Skeletal muscle tissue (tissue), 4 donors: ENCODE data around the gene ITSN1. TPM values are rescaled to one million over a fixed set of nuclear protein-coding genes. Genes with fewer than 3 reads are reported as not detected.
"Not testable (repeated sequence)": the region's sequence is repeated elsewhere in the genome, so short reads cannot be mapped to it uniquely, and the experiment has no call there.

ENCODE experiments used
- H3K27ac ChIP-seq: one replicate; pipeline ENCODE4 v1.7.0; 2013; ENCODE audit warnings: mild to moderate bottlenecking, low read depth, low read length, inconsistent platforms
- H3K27me3 ChIP-seq, 3 donors: one replicate each; pipeline ENCODE4 v1.7.0; 2013; ENCODE audit warnings: low read length in 3 of 3; ENCODE audit not compliant: control insufficient read depth in 3 of 3, insufficient read depth in 3 of 3
- H3K36me3 ChIP-seq, 3 donors: one replicate each; pipeline ENCODE4 v1.7.0; 2013; ENCODE audit warnings: low read length in 3 of 3; ENCODE audit not compliant: control insufficient read depth in 3 of 3, insufficient read depth in 3 of 3
- H3K4me1 ChIP-seq, 3 donors: one replicate each; pipeline ENCODE4 v1.7.0; 2013; ENCODE audit warnings: low read length in 3 of 3, mild to moderate bottlenecking in 3 of 3; ENCODE audit not compliant: control insufficient read depth in 3 of 3, insufficient read depth in 3 of 3
- H3K4me3 ChIP-seq, 3 donors: one replicate each; pipeline ENCODE4 v1.7.0; 2013; ENCODE audit warnings: low read length in 3 of 3
- H3K9ac ChIP-seq, 3 donors: one replicate each; pipeline ENCODE4 v1.7.0; 2013; ENCODE audit warnings: low read length in 3 of 3, mild to moderate bottlenecking in 3 of 3, moderate library complexity in 2 of 3, low read depth in 1 of 3
- H3K9me3 ChIP-seq, 3 donors: one replicate each; pipeline ENCODE4 v1.7.0; 2013; ENCODE audit warnings: low read length in 3 of 3; ENCODE audit not compliant: control insufficient read depth in 3 of 3
- total RNA-seq: library from RNA; depleted of rRNA; stranded (reverse); fragments of >200 nt; gene quantifications from one replicate; pipeline ENCODE4 v1.2.3, GENCODE V29; 2014
- donor health status: Osteomylitis.

The ITSN1 gene
- total RNA-seq, 1 donor from 2014 or later: 21.4 TPM

- Histone ChIP-seq H3K4me3 (no peak overlapping the region), H3K36me3 (peaks cover 5 to 20% (median 16%) of the 10 kb centered on the region in 3 donors), H3K27me3 (no peaks in the 10 kb centered on the region), H3K27ac (no peak overlapping the region), H3K9ac (no peak overlapping the region), H3K4me1 (peaks cover 4 to 9% (median 7%) of the 10 kb centered on the region in 3 donors), H3K9me3 (no peaks in the 10 kb centered on the region)
These were observed 129.7 kb downstream of the ITSN1 start for GRCh38 chr21:33771976-33772375.

- Histone ChIP-seq H3K4me1 (peaks cover 4 to 9% (median 7%) of the 10 kb centered on the region in 3 donors), H3K27ac (peak overlapping the region; percentile 25), H3K27me3 (no peaks in the 10 kb centered on the region), H3K4me3 (no peak overlapping the region), H3K9ac (no peak overlapping the region), H3K36me3 (peaks cover 5 to 20% (median 16%) of the 10 kb centered on the region in 3 donors), H3K9me3 (no peaks in the 10 kb centered on the region)
These were observed 132.2 kb downstream of the ITSN1 start for GRCh38 chr21:33774551-33774950.

GRCh38 chr21:33775100-33775828 is 133.0 kb downstream of the ITSN1 start:
- H3K4me3 ChIP-seq: no peak overlapping the region
- no peaks in the 10 kb centered on the region for H3K27me3 ChIP-seq
- H3K9ac ChIP-seq: no peak overlapping the region
- H3K9me3 ChIP-seq: no peaks in the 10 kb centered on the region
- H3K4me1 ChIP-seq: peaks cover 4 to 9% (median 7%) of the 10 kb centered on the region in 3 donors
- H3K27ac ChIP-seq: peak overlapping the region; percentile 25
- H3K36me3 ChIP-seq: peaks cover 5 to 18% (median 15%) of the 10 kb centered on the region in 3 donors

- H3K36me3 ChIP-seq: no peaks in the 10 kb centered on the region
These were observed 138.3 kb downstream of the ITSN1 start for GRCh38 chr21:33780631-33781030.

DNA sequence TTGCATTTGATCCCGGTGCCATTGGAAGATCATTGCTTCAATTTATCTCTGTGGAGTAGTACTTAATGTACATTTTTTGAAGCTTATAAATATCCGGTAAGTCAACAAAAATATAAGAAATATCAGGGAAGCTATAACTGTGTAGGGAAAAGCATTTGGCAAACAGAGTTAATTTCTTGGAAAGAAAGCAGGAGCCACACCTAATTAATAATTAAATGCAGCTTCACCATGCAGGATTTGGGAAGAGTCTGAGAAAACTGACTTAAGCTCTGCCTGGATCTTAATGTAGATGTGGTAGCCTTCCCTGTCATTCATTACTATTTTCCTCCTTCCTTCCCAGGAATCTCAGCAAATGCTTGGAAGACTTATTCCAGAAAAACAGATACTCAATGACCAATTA is 138.8 kb downstream of the ITSN1 start:
- Histone ChIP-seq H3K27me3 (no peaks in the 10 kb centered on the region), H3K27ac (no peak overlapping the region), H3K36me3 (no peaks in the 10 kb centered on the region), H3K9ac (no peak overlapping the region), H3K9me3 (no peaks in the 10 kb centered on the region), H3K4me1 (no peaks in the 10 kb centered on the region), H3K4me3 (no peak overlapping the region)

More at GRCh38 chr21:33780631-33781030, 138.3 kb downstream of the ITSN1 start:
- Histone ChIP-seq H3K4me3 (no peak overlapping the region), H3K27me3 (no peaks in the 10 kb centered on the region), H3K9me3 (no peaks in the 10 kb centered on the region), H3K9ac (no peak overlapping the region), H3K27ac (no peak overlapping the region), H3K4me1 (peaks cover 0 to 3% (median 0%) of the 10 kb centered on the region in 3 donors)

- Histone ChIP-seq H3K9me3 (no peaks in the 10 kb centered on the region), H3K36me3 (peaks cover 0 to 4% (median 0%) of the 10 kb centered on the region in 3 donors), H3K27me3 (no peaks in the 10 kb centered on the region)
These were observed 141.1 kb downstream of the ITSN1 start for GRCh38 chr21:33783187-33783979.

GRCh38 chr21:33787431-33787830 is 145.1 kb downstream of the ITSN1 start:
- Histone ChIP-seq H3K9ac (no peak overlapping the region), H3K9me3 (no peaks in the 10 kb centered on the region), H3K36me3 (peaks cover 0 to 4% (median 0%) of the 10 kb centered on the region in 3 donors), H3K4me3 (no peak overlapping the region), H3K27me3 (no peaks in the 10 kb centered on the region), H3K27ac (no peak overlapping the region), H3K4me1 (no peaks in the 10 kb centered on the region)

More at GRCh38 chr21:33783187-33783979, 141.1 kb downstream of the ITSN1 start:
- no peak overlapping the region for H3K9ac ChIP-seq
- H3K27ac ChIP-seq: no peak overlapping the region
- no peak overlapping the region for H3K4me3 ChIP-seq
- no peaks in the 10 kb centered on the region for H3K4me1 ChIP-seq

DNA sequence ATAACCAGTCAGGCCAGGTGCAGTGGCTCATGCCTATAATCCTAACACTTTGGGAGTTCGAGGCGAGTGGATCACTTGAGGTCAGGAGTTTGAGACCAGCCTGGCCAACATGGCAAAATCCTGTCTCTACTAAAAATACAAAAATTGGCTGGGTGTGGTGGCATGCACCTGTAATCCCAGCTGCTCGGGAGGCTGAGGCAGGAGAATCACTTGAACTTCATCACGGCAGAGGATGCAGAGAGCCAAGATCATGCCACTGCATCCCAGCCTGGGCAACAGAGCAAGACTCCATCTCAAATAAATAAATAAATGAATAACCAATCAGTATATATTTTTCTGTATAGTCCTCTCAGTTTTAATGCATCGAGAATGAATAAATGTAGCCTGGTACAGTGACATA is 146.1 kb downstream of the ITSN1 start:
- H3K27me3 ChIP-seq, H3K4me1 ChIP-seq, H3K4me3 ChIP-seq, H3K9me3 ChIP-seq, H3K27ac ChIP-seq, H3K9ac ChIP-seq, H3K36me3 ChIP-seq: not testable (repeated sequence)

DNA sequence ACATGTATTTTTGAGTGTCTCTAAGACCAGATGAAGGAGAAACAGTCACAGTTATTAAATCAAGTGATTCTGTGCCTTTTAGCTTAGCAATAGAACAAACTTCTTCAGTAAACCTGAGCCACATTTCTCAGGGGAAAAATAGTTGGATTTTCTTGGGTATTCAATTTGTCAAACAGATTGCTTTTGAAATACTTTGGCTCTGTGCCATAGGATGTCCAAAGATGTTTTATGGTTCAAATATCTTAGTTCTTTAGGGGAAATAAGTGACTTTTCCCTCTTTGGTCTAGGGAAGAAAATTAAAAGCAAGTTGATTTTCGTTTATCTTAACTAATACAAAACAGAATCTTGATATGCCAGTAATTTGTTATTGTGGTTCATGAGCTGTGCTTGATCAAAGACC is 147.4 kb downstream of the ITSN1 start:
- Histone ChIP-seq H3K4me1 (no peaks in the 10 kb centered on the region), H3K9ac (no peak overlapping the region), H3K36me3 (peaks cover 0 to 9% (median 0%) of the 10 kb centered on the region in 3 donors), H3K9me3 (no peaks in the 10 kb centered on the region), H3K4me3 (no peak overlapping the region), H3K27ac (no peak overlapping the region), H3K27me3 (no peaks in the 10 kb centered on the region)

DNA sequence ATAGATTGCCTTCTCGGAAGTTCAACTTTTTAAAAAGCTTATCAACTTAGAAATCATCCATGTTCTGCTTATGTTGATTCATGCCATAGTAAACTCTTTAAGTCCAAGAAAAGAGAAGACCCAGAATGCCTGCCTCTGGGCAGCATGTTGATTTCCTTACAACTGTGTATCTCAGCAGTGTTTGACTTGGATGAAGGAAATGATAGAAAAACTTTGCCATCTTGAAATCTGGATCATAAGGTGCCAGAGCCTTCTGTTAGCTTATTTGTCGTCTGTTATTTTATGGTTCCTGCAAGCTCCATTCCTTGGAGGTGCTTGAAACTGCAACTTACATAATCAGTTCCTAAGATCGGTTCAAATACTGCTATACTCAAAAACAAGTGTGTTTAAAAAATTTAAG is 148.8 kb downstream of the ITSN1 start:
- no peak overlapping the region for H3K4me3 ChIP-seq
- H3K36me3 ChIP-seq: peaks cover 0 to 10% (median 0%) of the 10 kb centered on the region in 3 donors
- H3K27ac ChIP-seq: no peak overlapping the region
- H3K4me1 ChIP-seq: no peaks in the 10 kb centered on the region
- H3K27me3 ChIP-seq: no peaks in the 10 kb centered on the region
- H3K9me3 ChIP-seq: no peaks in the 10 kb centered on the region
- no peak overlapping the region for H3K9ac ChIP-seq
